ENCODE results near the gene PAEP.
"Not testable (repeated sequence)": the region's sequence is repeated elsewhere in the genome, so short reads cannot be mapped to it uniquely, and the experiment has no call there.

The PAEP gene

GRCh38 chr9:135526089-135526729 lies 35.3 kb upstream of the PAEP start:
- DNase-seq: no peak

GRCh38 chr9:135526730-135527571 lies 34.6 kb upstream of the PAEP start:
- DNase-seq: no peak

- DNase-seq: peak in 1 of 5 experiments; percentile 50
Observed at GRCh38 chr9:135528842-135529435, 32.6 kb upstream of the PAEP start.

GRCh38 chr9:135530146-135530545 lies 31.4 kb upstream of the PAEP start:
- peak in 1 of 5 experiments; percentile 30 for DNase-seq

GRCh38 chr9:135531096-135531495 lies 30.5 kb upstream of the PAEP start:
- no peak for DNase-seq

- DNase-seq: no peak
Observed at GRCh38 chr9:135533113-135533512, 28.4 kb upstream of the PAEP start.

GRCh38 chr9:135533674-135534073 lies 27.9 kb upstream of the PAEP start:
- DNase-seq: no peak

- DNase-seq: not testable (repeated sequence)
Observed at GRCh38 chr9:135534192-135534711, 27.3 kb upstream of the PAEP start.

- not testable (repeated sequence) for DNase-seq
Observed at GRCh38 chr9:135534826-135535225, 26.7 kb upstream of the PAEP start.

- DNase-seq: not testable (repeated sequence)
Observed at GRCh38 chr9:135535631-135536030, 25.9 kb upstream of the PAEP start.

- DNase-seq: peak in 1 of 5 experiments; percentile 24
Observed at GRCh38 chr9:135536216-135536615, 25.3 kb upstream of the PAEP start.

GRCh38 chr9:135543262-135543894 lies 18.2 kb upstream of the PAEP start:
- DNase-seq: not testable (repeated sequence)

GRCh38 chr9:135544981-135545635 lies 16.4 kb upstream of the PAEP start:
- no peak for DNase-seq

- not testable (repeated sequence) for DNase-seq
Observed at GRCh38 chr9:135545646-135546176, 15.8 kb upstream of the PAEP start, which contains the start of gene OBP2A. Gene OBP2A (plus strand): TSS chr9:135546126. CDS start chr9:135546181, 55 bp downstream.

GRCh38 chr9:135546792-135547617 lies 14.6 kb upstream of the PAEP start:
- not testable (repeated sequence) for DNase-seq

GRCh38 chr9:135547756-135548736 lies 13.5 kb upstream of the PAEP start:
- DNase-seq: no peak

GRCh38 chr9:135549478-135550343 lies 11.8 kb upstream of the PAEP start:
- not testable (repeated sequence) for DNase-seq

- no peak for DNase-seq
Observed at GRCh38 chr9:135550344-135550918, 11.1 kb upstream of the PAEP start.
